OCI-LY1 (cell line): ENCODE results near the gene LMX1B.

ENCODE experiments used
- H2AFZ ChIP-seq: fragments of 200-600 bp; sonication (generic), shearing (Covaris generic); 2 replicates; pipeline ENCODE4 v1.6.0; 2014; ENCODE audit warnings: antibody characterized with exemption, mild to moderate bottlenecking, low read length
- H3F3A ChIP-seq: fragments of 200-600 bp; sonication (generic), shearing (Covaris generic); 2 replicates; pipeline ENCODE4 v1.6.0; 2014; ENCODE audit warnings: mild to moderate bottlenecking, antibody characterized with exemption, low read length, moderate library complexity; ENCODE audit not compliant: insufficient read depth
- H3K27ac ChIP-seq: fragments of 200-600 bp; sonication (generic); 2 replicates; pipeline ENCODE4 v1.5.1; 2014; ENCODE audit warnings: low read length, mixed run types, mild to moderate bottlenecking, low read depth; ENCODE audit not compliant: poor library complexity, severe bottlenecking
- H3K27me3 ChIP-seq: fragments of 200-600 bp; sonication (generic); 2 replicates; pipeline ENCODE4 v1.6.0; 2014; ENCODE audit warnings: antibody characterized with exemption, mild to moderate bottlenecking, low read length, moderate library complexity; ENCODE audit not compliant: insufficient read depth
- H3K36me3 ChIP-seq: fragments of 200-600 bp; sonication (generic); 2 replicates; pipeline ENCODE4 v1.6.1; 2014; ENCODE audit warnings: mild to moderate bottlenecking, antibody characterized with exemption, low read length, moderate library complexity, mixed read lengths; ENCODE audit not compliant: insufficient read depth
- H3K4me1 ChIP-seq: fragments of 200-600 bp; sonication (generic); 2 replicates; pipeline ENCODE4 v1.5.1; 2014; ENCODE audit warnings: mild to moderate bottlenecking, low read length, moderate library complexity; ENCODE audit not compliant: insufficient read depth, severe bottlenecking
- H3K4me2 ChIP-seq: fragments of 200-600 bp; sonication (generic), shearing (Covaris generic); 2 replicates; pipeline ENCODE4 v1.6.1; 2014; ENCODE audit warnings: low read length
- H3K4me3 ChIP-seq: fragments of 200-600 bp; sonication (generic); 2 replicates; pipeline ENCODE4 v1.5.1; 2014; ENCODE audit warnings: low read length, low read depth, mild to moderate bottlenecking, mixed read lengths; ENCODE audit not compliant: poor library complexity, severe bottlenecking
- H3K79me2 ChIP-seq: fragments of 200-600 bp; shearing (Covaris generic); 2 replicates; pipeline ENCODE4 v1.6.1; 2016; ENCODE audit warnings: mixed run types, low read length, mixed read lengths; ENCODE audit not compliant: insufficient read depth
- H3K9ac ChIP-seq: fragments of 200-600 bp; sonication (generic), shearing (Covaris generic); 2 replicates; pipeline ENCODE4 v1.6.1; 2014; ENCODE audit warnings: mild to moderate bottlenecking, low read length, mixed read lengths
- H3K9me2 ChIP-seq: fragments of 200-600 bp; sonication (generic), shearing (Covaris generic); 2 replicates; pipeline ENCODE4 v1.6.1; 2014; ENCODE audit warnings: low read depth, mild to moderate bottlenecking, low read length, mixed read lengths
- H3K9me3 ChIP-seq: fragments of 200-600 bp; shearing (Covaris generic); 2 replicates; pipeline ENCODE4 v1.6.1; 2014; ENCODE audit warnings: low read length, mixed read lengths
- H4K20me1 ChIP-seq: fragments of 200-600 bp; sonication (generic), shearing (Covaris generic); 2 replicates; pipeline ENCODE4 v1.6.0; 2016; ENCODE audit warnings: mild to moderate bottlenecking, low read length; ENCODE audit not compliant: insufficient read depth
- EZH2 ChIP-seq: fragments of 200-600 bp; sonication (generic), shearing (Covaris generic); IDR thresholded peaks from 2 replicates; pipeline ENCODE4 v1.8.0; 2017; ENCODE audit warnings: borderline replicate concordance, mixed run types, mild to moderate bottlenecking, antibody characterized with exemption, low read length, moderate library complexity, mixed read lengths
- TF ChIP-seq, protein P1 (sequence below): fragments of 200-600 bp; sonication (generic), shearing (Covaris generic); IDR thresholded peaks from 2 replicates; pipeline ENCODE4 v1.5.1; 2017; ENCODE audit warnings: mild to moderate bottlenecking, antibody characterized with exemption, low read length, moderate library complexity, mixed read lengths

Gene LMX1B

DNA sequence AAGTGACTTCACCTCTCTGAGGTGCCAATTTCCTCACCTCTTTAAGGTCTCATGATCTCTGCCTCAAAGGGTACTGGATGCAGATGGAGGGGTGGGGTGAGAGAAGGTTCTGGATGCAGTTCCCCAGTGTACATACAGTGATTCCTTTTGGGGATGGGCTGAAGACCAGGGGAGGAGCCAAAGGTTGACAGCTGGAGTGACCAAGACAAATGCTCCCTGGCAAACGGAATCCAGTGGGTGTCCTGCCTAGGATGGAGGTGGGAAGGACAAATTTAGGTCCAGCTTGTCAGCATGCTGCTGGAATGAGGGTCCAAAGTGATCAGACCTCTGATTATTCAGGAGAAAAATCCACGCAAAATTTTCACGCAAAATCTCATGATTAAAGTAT, 7.3 kb upstream of the LMX1B start:
- no peak overlapping the region for H3K4me2 ChIP-seq

DNA sequence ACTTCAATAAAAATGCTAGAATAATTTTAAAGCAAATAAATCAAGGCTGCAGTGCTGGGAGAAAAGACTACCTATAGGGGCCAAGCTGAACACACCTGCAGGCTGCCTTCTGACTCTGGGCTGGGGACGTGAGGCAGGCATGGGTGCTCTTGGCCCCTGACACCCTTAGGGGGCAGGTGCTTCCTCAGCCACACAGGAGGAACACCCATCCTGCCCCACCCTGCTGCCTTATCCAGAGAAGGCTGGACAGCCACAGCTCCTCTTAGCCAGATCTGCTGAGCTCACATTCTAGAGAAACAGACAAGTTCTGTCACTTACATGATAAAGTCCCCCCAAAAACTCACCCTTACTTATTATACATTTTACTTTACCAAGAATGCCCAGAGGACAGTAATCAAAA, 6.6 kb upstream of the LMX1B start:
- Histone ChIP-seq H3K9ac (no peak overlapping the region), H3K4me3 (no peak overlapping the region), H3K9me2 (no peaks in the 10 kb centered on the region), H3K4me1 (no peaks in the 10 kb centered on the region), H3K79me2 (no peaks in the 10 kb centered on the region), H3K9me3 (no peaks in the 10 kb centered on the region), H3K36me3 (no peaks in the 10 kb centered on the region), H3K27me3 (peaks cover 5% of the 10 kb centered on the region; the same call in 1 of the 2 replicates), H3K4me2 (no peak overlapping the region), H3F3A (no peaks in the 10 kb centered on the region), H2AFZ (no peak overlapping the region), H4K20me1 (no peaks in the 10 kb centered on the region), H3K27ac (no peak overlapping the region)
- no peak for TF ChIP-seq EZH2
- TF ChIP-seq, protein P1, sequence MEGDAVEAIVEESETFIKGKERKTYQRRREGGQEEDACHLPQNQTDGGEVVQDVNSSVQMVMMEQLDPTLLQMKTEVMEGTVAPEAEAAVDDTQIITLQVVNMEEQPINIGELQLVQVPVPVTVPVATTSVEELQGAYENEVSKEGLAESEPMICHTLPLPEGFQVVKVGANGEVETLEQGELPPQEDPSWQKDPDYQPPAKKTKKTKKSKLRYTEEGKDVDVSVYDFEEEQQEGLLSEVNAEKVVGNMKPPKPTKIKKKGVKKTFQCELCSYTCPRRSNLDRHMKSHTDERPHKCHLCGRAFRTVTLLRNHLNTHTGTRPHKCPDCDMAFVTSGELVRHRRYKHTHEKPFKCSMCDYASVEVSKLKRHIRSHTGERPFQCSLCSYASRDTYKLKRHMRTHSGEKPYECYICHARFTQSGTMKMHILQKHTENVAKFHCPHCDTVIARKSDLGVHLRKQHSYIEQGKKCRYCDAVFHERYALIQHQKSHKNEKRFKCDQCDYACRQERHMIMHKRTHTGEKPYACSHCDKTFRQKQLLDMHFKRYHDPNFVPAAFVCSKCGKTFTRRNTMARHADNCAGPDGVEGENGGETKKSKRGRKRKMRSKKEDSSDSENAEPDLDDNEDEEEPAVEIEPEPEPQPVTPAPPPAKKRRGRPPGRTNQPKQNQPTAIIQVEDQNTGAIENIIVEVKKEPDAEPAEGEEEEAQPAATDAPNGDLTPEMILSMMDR = no peak

More for the DNA sequence above, 7.3 kb upstream of the LMX1B start:
- no peaks in the 10 kb centered on the region for H3F3A ChIP-seq
- TF ChIP-seq EZH2 = no peak
- TF ChIP-seq, protein P1 = no peak
- no peaks in the 10 kb centered on the region for H3K9me2 ChIP-seq
- H3K4me3 ChIP-seq = no peak overlapping the region
- no peak overlapping the region for H2AFZ ChIP-seq
- H4K20me1 ChIP-seq = no peaks in the 10 kb centered on the region
- H3K36me3 ChIP-seq = no peaks in the 10 kb centered on the region
- H3K9me3 ChIP-seq = no peaks in the 10 kb centered on the region
- H3K4me1 ChIP-seq = no peaks in the 10 kb centered on the region
- H3K9ac ChIP-seq = no peak overlapping the region
- no peak overlapping the region for H3K27ac ChIP-seq
- no peaks in the 10 kb centered on the region for H3K79me2 ChIP-seq
- H3K27me3 ChIP-seq = peaks cover 5% of the 10 kb centered on the region; the same call in 1 of the 2 replicates

DNA sequence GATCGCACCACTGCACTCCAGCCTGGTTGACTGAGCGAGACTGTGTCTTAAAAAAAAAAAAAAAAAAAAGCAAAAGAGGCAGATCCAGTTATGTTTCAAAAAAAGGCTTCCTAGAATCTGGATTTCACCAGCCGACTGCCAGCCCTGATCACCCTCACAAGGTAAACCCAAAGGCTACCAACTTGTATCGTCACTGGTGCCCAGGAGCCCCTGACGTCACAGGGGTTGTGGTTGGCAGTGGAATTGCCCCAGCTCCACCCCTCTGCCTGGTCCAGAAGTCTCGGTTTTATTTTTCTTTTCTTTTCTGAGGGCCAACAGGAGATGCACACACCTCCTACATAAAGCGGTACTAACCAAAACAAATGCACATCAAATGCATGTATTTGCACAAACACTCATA, 6.0 kb upstream of the LMX1B start:
- Histone ChIP-seq H3K4me3 (no peak overlapping the region), H3K4me2 (no peak overlapping the region), H3K36me3 (no peaks in the 10 kb centered on the region), H2AFZ (no peak overlapping the region), H3K79me2 (no peaks in the 10 kb centered on the region), H3K9me3 (no peaks in the 10 kb centered on the region), H3K4me1 (no peaks in the 10 kb centered on the region), H3K9ac (no peak overlapping the region), H4K20me1 (no peaks in the 10 kb centered on the region), H3F3A (no peaks in the 10 kb centered on the region), H3K27me3 (peaks cover 5% of the 10 kb centered on the region; the same call in 1 of the 2 replicates), H3K27ac (no peak overlapping the region), H3K9me2 (no peaks in the 10 kb centered on the region)
- TF ChIP-seq, protein P1 = no peak
- no peak for TF ChIP-seq EZH2
